ES-I3 (cell line): ENCODE results near the gene CEP126.
A peak's percentile ranks its signal among the peaks of the same experiment; 100 is the strongest.

ENCODE experiments used
- H3K36me3 ChIP-seq: 2 replicates; pipeline ENCODE4 v1.6.1; 2013; ENCODE audit warnings: mild to moderate bottlenecking, low read length, control low read depth, moderate library complexity; ENCODE audit not compliant: insufficient read depth
- H3K4me1 ChIP-seq: 2 replicates; pipeline ENCODE4 v1.6.1; 2013; ENCODE audit warnings: mild to moderate bottlenecking, control low read depth, low read length; ENCODE audit not compliant: insufficient read depth
- H3K9ac ChIP-seq: 2 replicates; pipeline ENCODE4 v1.6.1; 2013; ENCODE audit warnings: low read depth, mild to moderate bottlenecking, low read length, moderate library complexity
- H3K9me3 ChIP-seq: 2 replicates; pipeline ENCODE4 v1.6.1; 2013; ENCODE audit warnings: mild to moderate bottlenecking, low read length, moderate library complexity; ENCODE audit not compliant: control insufficient read depth, insufficient read depth

The CEP126 gene, protein sequence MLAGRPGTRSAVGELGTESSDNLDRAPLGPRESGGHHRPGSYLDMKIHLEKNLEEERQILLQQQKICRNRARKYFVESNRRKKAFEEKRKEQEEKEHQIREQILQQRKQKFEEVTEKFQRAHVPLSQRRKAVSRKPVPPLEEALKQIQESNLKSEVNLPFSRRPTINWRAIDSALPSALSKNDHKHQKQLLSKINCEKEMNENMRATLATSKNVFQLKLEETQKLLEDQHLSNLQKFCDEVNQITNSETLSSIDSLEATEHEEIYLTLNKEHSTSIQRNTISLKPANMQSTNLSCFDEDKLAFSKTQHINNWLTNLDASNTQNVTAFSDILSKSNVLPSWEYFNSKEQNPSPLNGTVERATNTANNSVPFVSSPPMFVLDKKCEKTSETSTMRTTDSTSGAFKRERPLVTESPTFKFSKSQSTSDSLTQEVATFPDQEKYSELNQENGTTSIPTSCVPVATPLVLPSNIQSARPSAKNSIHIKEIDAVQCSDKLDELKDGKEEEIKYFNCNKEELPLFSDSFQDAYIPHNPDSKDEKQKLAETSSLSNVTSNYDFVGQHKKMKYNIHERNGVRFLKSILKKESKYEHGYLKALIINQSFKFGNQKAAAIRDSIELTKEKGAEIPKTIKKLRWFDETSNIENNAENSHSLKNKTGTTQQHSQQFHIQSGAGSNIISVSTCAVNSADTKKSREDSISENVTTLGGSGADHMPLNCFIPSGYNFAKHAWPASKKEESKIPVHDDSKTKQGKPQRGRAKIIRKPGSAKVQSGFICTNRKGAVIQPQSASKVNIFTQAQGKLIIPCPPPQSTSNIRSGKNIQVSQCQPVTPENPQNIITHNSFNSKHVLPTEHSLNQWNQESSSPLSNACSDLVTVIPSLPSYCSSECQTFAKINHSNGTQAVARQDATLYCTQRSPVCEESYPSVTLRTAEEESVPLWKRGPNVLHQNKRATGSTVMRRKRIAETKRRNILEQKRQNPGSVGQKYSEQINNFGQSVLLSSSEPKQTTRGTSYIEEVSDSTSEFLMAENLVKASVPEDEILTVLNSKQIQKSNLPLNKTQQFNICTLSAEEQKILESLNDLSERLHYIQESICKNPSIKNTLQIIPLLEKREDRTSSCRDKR

DNA sequence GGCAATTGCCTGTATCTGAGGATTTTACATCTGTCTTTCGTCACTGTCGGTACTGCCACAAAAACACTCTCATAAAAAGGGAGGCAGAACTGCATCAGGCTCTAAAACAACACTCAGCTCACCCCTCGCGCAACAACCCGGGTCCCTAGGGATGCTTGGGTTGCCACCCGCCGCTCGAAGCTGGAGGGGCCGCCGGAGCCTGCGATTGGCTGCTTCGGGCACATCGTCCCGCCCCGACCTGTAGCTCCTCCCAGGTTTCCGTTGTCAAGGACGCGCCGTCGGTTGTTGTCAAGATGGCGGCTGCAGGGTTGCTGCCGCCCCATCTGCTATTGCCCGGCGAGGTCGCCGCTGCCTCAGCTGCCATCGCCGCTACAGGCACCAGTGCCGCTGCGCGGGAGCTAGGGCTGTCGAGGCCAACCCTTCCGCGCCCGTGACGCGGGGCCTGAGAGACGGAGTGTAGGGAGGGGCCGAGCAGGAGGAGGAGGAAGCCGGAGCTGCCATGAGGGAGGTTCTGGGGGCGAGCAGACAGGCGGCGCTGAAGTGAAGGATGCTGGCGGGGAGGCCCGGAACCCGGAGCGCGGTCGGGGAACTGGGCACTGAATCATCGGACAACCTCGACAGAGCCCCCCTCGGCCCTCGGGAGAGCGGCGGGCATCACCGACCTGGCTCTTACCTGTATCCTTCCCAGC is at the start of gene CEP126:
TSS of gene CEP126 (plus strand) at position 273 of the 689 bp plus-strand sequence. CDS start at position 548, 275 bp downstream.
- Histone ChIP-seq H3K9me3 (no peaks in the 10 kb centered on the region), H3K9ac (peak within 1 kb of the TSS; percentile 81), H3K36me3 (no peaks in the 10 kb centered on the region), H3K4me1 (peaks cover 8% of the 10 kb centered on the region; the same call in 1 of the 2 replicates)

GRCh38 chr11:101866619-101867491 is 48.0 kb upstream of the CEP126 start:
- Histone ChIP-seq H3K9ac (no peak overlapping the region), H3K36me3 (no peaks in the 10 kb centered on the region), H3K9me3 (peaks cover 10% of the 10 kb centered on the region; the same call in 1 of the 2 replicates), H3K4me1 (peaks cover 10% of the 10 kb centered on the region)

DNA sequence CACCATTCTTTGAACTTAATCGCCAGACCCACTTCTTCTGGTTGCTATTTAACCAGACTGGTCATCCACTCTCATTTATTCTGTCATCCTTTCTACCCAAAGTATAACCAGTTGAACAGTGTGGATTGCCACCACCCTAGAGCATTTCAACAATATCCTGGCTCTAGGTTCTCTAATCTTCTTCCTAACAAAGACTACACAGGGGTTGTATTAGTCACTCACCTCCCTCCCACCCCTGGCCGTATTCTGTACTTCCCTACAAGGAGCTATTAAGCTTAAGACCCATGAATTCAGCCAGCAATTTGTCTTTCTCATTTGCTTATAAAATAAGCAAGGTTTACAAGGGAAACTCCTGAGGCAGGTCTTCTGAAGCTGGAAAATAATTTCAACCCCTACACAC is 46.9 kb upstream of the CEP126 start:
- Histone ChIP-seq H3K36me3 (no peaks in the 10 kb centered on the region), H3K9me3 (peaks cover 10% of the 10 kb centered on the region; the same call in 1 of the 2 replicates), H3K4me1 (peaks cover 3% of the 10 kb centered on the region), H3K9ac (no peak overlapping the region)

DNA sequence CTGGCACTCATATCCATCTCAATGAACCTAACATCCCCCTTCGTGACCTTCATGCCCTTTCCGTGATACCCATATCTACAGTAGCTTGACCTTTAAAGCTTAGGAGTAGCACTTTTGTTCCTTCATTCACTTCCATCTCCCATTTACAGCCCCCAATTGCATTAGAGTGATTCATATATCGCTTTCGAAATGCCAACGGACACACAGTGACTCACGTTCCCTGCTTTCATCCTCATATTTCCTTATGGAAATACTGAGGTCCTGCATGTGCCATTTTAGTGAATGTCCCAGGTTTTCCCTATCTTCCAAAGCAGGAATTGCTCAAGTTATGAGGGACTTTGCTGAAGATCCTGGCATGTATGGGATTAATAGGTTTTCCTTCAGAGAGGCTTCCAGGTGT is 44.3 kb upstream of the CEP126 start:
- Histone ChIP-seq H3K4me1 (no peaks in the 10 kb centered on the region), H3K36me3 (no peaks in the 10 kb centered on the region), H3K9ac (no peak overlapping the region), H3K9me3 (no peaks in the 10 kb centered on the region)

DNA sequence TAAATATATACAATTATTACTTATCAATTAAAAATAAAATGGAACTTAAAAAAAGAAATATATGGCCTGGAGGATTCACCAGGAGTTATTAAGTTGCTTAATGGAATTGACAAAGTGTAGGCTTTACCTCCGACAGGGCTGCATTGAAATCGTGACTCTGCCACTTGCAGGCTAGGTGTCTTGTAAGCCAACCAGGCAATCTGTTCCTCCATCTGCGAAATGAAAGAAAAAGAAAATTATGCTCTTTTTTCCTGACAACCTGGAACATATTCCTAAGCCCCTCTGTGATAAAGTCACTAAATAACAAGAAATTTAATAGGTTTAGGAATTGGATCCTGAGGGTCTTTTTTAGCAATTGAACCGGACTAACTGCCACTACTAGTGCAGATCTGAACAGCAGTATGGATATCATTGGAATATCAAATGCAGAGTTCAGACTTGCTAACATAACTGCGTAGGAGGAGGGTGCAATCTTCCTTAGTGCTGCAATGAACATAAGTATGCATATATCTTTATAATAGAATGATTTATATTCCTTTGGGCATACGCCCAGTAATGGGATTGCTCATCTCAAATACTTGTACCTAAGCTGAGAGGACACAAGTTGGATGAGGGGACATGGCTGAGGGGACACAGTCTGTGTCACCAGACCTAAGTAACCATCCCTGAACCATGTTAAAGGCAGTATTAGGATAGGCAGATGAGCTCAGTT is 42.5 kb upstream of the CEP126 start:
- Histone ChIP-seq H3K4me1 (no peaks in the 10 kb centered on the region), H3K9me3 (no peaks in the 10 kb centered on the region), H3K36me3 (no peaks in the 10 kb centered on the region), H3K9ac (no peak overlapping the region)

DNA sequence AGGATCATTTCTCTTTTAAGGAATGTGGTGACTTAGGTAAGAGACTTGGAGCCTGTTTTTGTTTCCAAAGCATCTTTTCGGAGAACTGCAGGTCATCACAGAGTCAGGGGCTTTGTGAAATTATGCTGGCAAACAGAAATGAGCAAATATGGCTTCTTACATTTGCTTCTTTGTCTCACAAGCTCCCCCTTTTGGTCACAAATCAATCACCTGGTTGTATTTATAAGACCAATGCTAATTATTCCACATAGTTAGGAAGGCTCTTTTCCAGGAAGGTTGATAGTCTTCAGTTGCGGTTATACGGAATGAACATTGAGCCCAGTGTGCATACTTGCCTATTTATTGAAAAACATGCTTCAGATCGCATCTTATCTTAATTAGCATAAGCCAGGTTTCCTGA is 34.6 kb upstream of the CEP126 start:
- H3K4me1 ChIP-seq, result no peaks in the 10 kb centered on the region
- no peaks in the 10 kb centered on the region for H3K9me3 ChIP-seq
- no peak overlapping the region for H3K9ac ChIP-seq
- no peaks in the 10 kb centered on the region for H3K36me3 ChIP-seq

- Histone ChIP-seq H3K9me3 (no peaks in the 10 kb centered on the region), H3K9ac (no peak overlapping the region), H3K4me1 (no peaks in the 10 kb centered on the region), H3K36me3 (no peaks in the 10 kb centered on the region)
Observed at GRCh38 chr11:101881586-101881985, 33.2 kb upstream of the CEP126 start.

- H3K36me3 ChIP-seq, result no peaks in the 10 kb centered on the region
- no peaks in the 10 kb centered on the region for H3K4me1 ChIP-seq
- H3K9me3 ChIP-seq, result no peaks in the 10 kb centered on the region
- no peak overlapping the region for H3K9ac ChIP-seq
Observed at GRCh38 chr11:101885631-101886030, 29.2 kb upstream of the CEP126 start.

DNA sequence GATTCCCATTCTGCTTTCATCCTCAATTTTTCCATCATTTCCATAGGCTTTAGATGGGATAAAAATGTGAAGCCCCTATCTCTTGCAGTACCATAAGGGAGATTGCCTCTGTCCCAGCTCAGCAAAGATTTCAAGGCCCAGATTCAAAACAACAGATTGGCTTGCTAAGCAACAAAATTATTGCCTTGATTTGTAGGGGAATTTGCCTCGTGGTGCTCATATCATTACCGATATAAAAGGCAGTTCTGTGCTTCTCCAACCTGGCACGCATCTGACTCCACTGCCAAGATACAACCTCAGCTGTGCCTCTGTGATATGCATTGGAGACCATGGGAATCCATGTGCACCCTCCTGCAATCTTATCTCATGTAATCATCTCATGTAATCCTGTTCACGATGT is 25.0 kb upstream of the CEP126 start:
- Histone ChIP-seq H3K9ac (no peak overlapping the region), H3K9me3 (no peaks in the 10 kb centered on the region), H3K4me1 (no peaks in the 10 kb centered on the region), H3K36me3 (no peaks in the 10 kb centered on the region)

DNA sequence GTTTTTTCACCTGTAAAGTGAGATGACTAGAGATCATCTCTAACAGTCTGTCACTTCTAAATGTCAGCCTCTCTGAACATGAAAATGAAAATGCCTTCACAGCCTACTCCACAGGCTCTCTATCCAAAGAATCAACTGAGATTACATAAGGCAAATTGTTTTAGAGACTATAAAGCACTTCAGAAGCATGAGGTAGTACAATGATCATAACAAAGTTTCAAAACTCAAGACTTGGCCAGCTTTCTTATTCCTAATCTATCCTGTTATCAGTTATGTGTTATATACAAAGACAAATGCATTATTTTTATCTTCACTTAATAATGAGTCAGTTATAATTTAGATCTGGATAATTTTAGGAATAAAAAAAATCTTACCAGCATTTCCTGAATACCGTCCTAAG is 20.3 kb upstream of the CEP126 start:
- H3K36me3 ChIP-seq, result no peaks in the 10 kb centered on the region
- H3K4me1 ChIP-seq, result no peaks in the 10 kb centered on the region
- no peaks in the 10 kb centered on the region for H3K9me3 ChIP-seq
- no peak overlapping the region for H3K9ac ChIP-seq

GRCh38 chr11:101907815-101908214 is 7.0 kb upstream of the CEP126 start:
- no peaks in the 10 kb centered on the region for H3K4me1 ChIP-seq
- no peaks in the 10 kb centered on the region for H3K9me3 ChIP-seq
- H3K36me3 ChIP-seq, result no peaks in the 10 kb centered on the region
- no peak overlapping the region for H3K9ac ChIP-seq

DNA sequence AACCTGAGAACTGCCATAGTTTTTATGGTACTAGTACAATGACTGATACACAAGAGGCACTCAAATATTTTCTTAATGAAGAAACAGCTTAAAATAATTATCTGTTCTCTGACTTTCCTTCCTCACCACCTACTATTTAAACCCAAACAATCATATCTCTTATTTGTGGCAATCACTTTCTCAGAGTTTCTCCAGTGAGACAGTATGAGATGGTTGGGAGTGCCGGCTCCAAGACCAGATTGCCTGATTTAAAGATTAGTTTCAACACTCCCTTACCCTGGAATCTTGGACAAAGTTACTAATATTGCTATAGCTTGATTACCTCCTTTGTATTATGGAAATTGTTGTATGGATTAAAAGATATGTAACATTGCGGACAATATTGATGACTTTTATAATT is 5.7 kb upstream of the CEP126 start:
- Histone ChIP-seq H3K9me3 (no peaks in the 10 kb centered on the region), H3K9ac (no peak overlapping the region), H3K4me1 (peaks cover 2% of the 10 kb centered on the region; the same call in 1 of the 2 replicates), H3K36me3 (no peaks in the 10 kb centered on the region)

GRCh38 chr11:101912823-101913284 is 2.0 kb upstream of the CEP126 start:
- Histone ChIP-seq H3K36me3 (no peaks in the 10 kb centered on the region), H3K9me3 (no peaks in the 10 kb centered on the region), H3K4me1 (peaks cover 8% of the 10 kb centered on the region; the same call in 1 of the 2 replicates), H3K9ac (no peak overlapping the region)
